Chondrocyte (in vitro differentiated cells): ENCODE data around the gene ZDHHC1. TPM values are rescaled to one million over a fixed set of nuclear protein-coding genes. Genes with fewer than 3 reads are reported as not detected.

Experiments used
- DNase-seq: peaks from one replicate; pipeline ENCODE4 v3.0.0; 2021; ENCODE audit warnings: mixed read lengths, low spot score
- H3K27ac Mint-ChIP-seq: one replicate; pipeline ENCODE4 v1.8.0; 2021; ENCODE audit warnings: mild to moderate bottlenecking, moderate library complexity, mixed read lengths; ENCODE audit not compliant: unreplicated experiment
- H3K27me3 Mint-ChIP-seq: 2 replicates; pipeline ENCODE4 v1.8.0; 2021; ENCODE audit warnings: low read depth, mixed read lengths
- H3K36me3 Mint-ChIP-seq: 2 replicates; pipeline ENCODE4 v1.8.0; 2021; ENCODE audit warnings: low read depth, mixed read lengths
- H3K4me1 Mint-ChIP-seq: 2 replicates; pipeline ENCODE4 v1.8.0; 2021; ENCODE audit warnings: low read depth, mild to moderate bottlenecking, mixed read lengths
- H3K4me3 Mint-ChIP-seq: one replicate; pipeline ENCODE4 v1.8.0; 2021; ENCODE audit warnings: mild to moderate bottlenecking, moderate library complexity, mixed read lengths; ENCODE audit not compliant: unreplicated experiment
- H3K9me3 Mint-ChIP-seq: 2 replicates; pipeline ENCODE4 v1.8.0; 2021; ENCODE audit warnings: low read depth, mixed read lengths
- total RNA-seq: library from RNA; stranded (reverse); gene quantifications from 3 replicates; pipeline ENCODE4 v1.2.1, GENCODE V29; 2021
- TF ChIP-seq, protein P1 (sequence below): fragments of 200-600 bp; sonication (generic); IDR thresholded peaks from 2 replicates; pipeline ENCODE4 v1.5.0; 2021; ENCODE audit warnings: antibody characterized with exemption, mild to moderate bottlenecking, moderate library complexity

ZDHHC1 gene
- total RNA-seq, 1 donor from 2014 or later: 12.2 TPM

DNA sequence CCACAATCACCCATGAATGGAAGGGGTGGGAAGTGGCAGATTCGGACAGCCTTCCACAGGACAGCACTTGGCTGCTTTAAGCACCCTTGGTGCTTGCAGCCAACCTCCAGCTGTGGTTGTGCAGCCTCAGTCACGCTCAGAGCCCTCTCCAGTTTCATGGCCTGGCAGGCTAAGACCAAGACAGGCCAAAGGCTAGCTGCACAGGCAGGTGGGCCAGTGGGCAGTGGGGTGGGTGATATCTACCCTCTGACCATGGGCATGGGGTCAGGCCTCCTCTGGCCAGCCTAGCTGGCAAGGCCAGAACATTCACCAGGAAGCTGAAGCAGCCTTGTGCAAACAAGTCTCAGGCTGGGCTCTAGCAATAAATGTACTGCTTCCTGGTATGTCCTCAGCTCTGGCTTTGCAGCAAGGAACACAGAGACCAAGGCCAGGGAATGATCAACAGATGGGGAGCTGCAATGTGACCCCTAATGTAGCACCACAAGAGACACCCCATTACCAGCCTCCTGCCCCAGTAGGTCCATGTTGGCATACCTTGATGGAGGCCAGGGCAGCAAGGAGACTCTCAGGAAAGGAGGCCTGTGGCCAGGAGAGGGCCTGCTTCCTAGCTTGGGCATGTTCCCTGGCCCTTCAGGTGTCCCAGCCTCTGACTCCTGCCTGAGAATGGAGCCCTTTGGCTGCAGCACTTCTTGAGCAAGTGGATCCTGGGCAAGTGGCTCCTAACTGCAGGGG lies 35.6 kb upstream of the ZDHHC1 start:
- Mint-ChIP-seq H3K4me3 (no peak overlapping the region), H3K36me3 (peaks cover 12% of the 10 kb centered on the region), H3K27me3 (no peaks in the 10 kb centered on the region), H3K27ac (no peak overlapping the region), H3K9me3 (no peaks in the 10 kb centered on the region), H3K4me1 (peaks cover 17% of the 10 kb centered on the region)
- no peak for DNase-seq
- TF ChIP-seq, protein P1, sequence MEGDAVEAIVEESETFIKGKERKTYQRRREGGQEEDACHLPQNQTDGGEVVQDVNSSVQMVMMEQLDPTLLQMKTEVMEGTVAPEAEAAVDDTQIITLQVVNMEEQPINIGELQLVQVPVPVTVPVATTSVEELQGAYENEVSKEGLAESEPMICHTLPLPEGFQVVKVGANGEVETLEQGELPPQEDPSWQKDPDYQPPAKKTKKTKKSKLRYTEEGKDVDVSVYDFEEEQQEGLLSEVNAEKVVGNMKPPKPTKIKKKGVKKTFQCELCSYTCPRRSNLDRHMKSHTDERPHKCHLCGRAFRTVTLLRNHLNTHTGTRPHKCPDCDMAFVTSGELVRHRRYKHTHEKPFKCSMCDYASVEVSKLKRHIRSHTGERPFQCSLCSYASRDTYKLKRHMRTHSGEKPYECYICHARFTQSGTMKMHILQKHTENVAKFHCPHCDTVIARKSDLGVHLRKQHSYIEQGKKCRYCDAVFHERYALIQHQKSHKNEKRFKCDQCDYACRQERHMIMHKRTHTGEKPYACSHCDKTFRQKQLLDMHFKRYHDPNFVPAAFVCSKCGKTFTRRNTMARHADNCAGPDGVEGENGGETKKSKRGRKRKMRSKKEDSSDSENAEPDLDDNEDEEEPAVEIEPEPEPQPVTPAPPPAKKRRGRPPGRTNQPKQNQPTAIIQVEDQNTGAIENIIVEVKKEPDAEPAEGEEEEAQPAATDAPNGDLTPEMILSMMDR: no peak

DNA sequence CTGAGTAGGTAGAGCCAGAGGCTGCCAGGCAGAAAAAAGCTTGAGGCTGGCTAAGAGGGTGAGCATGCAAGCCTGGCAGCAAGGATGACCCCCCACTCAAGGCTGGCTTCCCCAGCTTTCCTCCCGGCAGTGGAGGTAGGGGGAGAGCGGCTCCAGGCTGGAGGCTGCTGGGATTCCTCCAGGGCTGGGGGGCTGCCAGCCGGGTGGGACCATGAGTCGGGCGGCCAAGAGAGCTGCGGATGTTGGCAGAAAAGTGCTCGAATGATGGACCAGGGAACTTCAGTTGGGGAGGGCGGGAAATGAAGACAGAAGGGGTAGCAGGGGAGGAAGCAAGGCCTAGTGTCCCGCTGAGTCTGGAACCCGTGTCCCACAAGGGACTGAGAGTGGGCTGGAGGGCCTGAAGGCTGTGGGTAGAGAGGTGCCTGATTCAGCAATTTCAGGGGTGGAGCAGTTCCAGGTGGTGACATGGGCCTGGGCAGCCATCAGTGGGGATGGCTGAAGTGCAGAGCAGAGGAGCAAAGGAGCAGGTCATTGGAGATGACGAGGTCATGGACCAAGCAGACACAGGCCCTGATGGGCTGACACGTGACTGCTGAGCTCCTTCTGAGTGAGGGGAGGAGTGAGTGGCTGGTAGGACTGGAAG lies 34.9 kb upstream of the ZDHHC1 start:
- Mint-ChIP-seq H3K27me3 (no peaks in the 10 kb centered on the region), H3K4me1 (peaks cover 18% of the 10 kb centered on the region), H3K9me3 (no peaks in the 10 kb centered on the region), H3K36me3 (peaks cover 12% of the 10 kb centered on the region), H3K27ac (no peak overlapping the region), H3K4me3 (no peak overlapping the region)
- TF ChIP-seq, protein P1: no peak
- no peak for DNase-seq

DNA sequence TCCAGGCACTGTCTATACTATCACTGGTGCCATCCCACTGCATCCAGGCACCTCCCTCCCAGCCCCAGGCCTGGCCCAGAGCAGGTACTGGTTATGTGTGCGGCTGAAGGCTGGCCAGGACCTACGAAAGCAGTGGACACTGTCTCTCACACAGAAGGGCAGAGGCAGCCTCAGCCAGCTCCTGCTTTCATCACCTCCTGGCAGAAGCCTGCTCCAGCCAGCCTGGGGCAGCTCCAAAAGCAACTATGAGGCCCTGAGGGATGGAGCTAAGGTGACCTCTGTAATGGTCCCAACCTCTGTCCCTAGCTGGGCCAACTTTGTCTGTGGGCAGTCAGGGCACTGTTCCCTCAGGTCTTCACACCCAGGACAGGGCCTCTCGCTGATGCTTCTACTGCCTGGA lies 33.5 kb upstream of the ZDHHC1 start:
- no peak for DNase-seq
- no peak overlapping the region for H3K4me3 Mint-ChIP-seq
- peaks cover 17% of the 10 kb centered on the region for H3K4me1 Mint-ChIP-seq
- H3K36me3 Mint-ChIP-seq: peaks cover 12% of the 10 kb centered on the region
- H3K9me3 Mint-ChIP-seq: no peaks in the 10 kb centered on the region
- H3K27me3 Mint-ChIP-seq: no peaks in the 10 kb centered on the region
- TF ChIP-seq, protein P1: no peak
- no peak overlapping the region for H3K27ac Mint-ChIP-seq

DNA sequence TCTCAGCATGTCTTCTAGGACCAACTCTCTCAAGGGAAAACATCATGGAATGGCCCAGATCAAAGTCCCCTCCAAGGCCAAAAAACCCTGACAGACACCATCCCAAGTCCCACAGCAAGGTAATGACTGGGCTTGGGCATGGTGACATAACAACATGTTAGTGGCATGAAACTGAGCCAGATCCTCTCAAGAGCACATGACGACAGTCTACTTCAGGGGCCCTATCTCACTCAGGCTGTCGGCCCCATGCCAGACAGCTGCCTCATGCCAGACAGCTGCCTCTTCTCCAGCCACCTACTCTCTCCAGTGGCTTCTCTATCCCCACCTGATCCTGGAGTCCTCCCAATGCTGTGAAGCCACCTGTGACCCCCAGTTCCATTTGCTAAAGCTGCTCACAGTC lies 33.1 kb upstream of the ZDHHC1 start:
- TF ChIP-seq, protein P1: no peak
- Mint-ChIP-seq H3K27ac (no peak overlapping the region), H3K4me1 (peaks cover 17% of the 10 kb centered on the region), H3K27me3 (no peaks in the 10 kb centered on the region), H3K4me3 (no peak overlapping the region), H3K36me3 (peaks cover 12% of the 10 kb centered on the region), H3K9me3 (no peaks in the 10 kb centered on the region)
- DNase-seq: no peak

DNA sequence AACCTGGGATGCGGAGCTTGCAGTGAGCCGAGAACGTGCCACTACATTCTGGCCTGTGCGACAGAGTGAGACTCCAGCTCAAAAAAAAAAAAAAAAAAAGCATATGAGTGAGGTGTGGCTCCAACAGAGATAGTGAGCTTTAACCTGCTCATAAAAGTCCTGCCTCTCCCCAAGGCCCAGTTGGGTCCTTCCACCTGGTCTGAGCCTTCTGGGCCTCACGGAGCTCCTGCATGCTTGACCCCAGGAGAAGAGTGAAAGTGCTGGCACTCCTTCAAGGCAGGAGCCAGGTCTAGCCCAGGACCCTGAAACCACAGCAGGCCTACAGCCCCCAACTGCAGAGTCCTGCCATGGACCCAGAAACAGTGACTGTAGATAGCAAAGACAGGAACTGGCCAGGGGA lies 32.3 kb upstream of the ZDHHC1 start:
- TF ChIP-seq, protein P1: no peak
- Mint-ChIP-seq H3K4me1 (peaks cover 12% of the 10 kb centered on the region), H3K9me3 (no peaks in the 10 kb centered on the region), H3K27ac (no peak overlapping the region), H3K4me3 (no peak overlapping the region), H3K27me3 (no peaks in the 10 kb centered on the region), H3K36me3 (peaks cover 12% of the 10 kb centered on the region)
- no peak for DNase-seq
